ENCODE results near the gene LPCAT1. TPM values are rescaled to one million over a fixed set of nuclear protein-coding genes. Genes with fewer than 3 reads are reported as not detected.

Gene LPCAT1
- total and polyA plus RNA-seq, 10 of the 15 experiments (the other 5 are each of a cell fraction or from before 2014, with no cell fraction given) = 2.3 to 109 (median 72.7) TPM

GRCh38 chr5:1535646-1536045, 11.9 kb upstream of the LPCAT1 start:
- DNase-seq (ENCODE audit: low read depth, low spot score) = no peak
- peaks cover 9% of the 10 kb centered on the region; the same call in 1 of the 2 replicates for H3K4me1 ChIP-seq (ENCODE audit: control insufficient read depth, insufficient read depth, low read length)
- ChIA-PET CTCF (interaction anchor here (0.7 to 2.3 kb wide), 7 partner anchors 15 to 633 kb away, joined by 3 to 9 read pairs (median 4); no protein-coding TSS in a partner anchor), RAD21 (ENCODE audit: unreplicated experiment) (interaction anchor here (1.0 to 2.4 kb wide), 7 partner anchors 10 to 55 kb away, joined by 3 to 18 read pairs (median 8); partner anchors contain the start of gene LPCAT1), SMC1A (ENCODE audit: uncharacterized antibody, unreplicated experiment) (interaction anchor here (1.4 to 4.2 kb wide), 11 partner anchors 8 to 220 kb away, joined by 3 to 20 read pairs (median 7); no protein-coding TSS in a partner anchor), POLR2A (interaction anchor here (0.7 to 2.3 kb wide), 10 partner anchors 10 to 193 kb away, joined by 3 to 11 read pairs (median 4); partner anchors contain the start of gene LPCAT1)
- intact Hi-C loops (cut with micrococcal nuclease; ENCODE audit: unreplicated experiment) (loop anchor here (2.0 to 5.0 kb wide), 2 partner anchors 47 to 57 kb away; no protein-coding TSS in a partner anchor), in situ Hi-C loops (cut with MboI) (no loop called here)
- H4K20me1 ChIP-seq (ENCODE audit: control insufficient read depth, insufficient read depth) = no peaks in the 10 kb centered on the region
- H3K79me2 ChIP-seq (ENCODE audit: control insufficient read depth, insufficient read depth, low read length) = no peaks in the 10 kb centered on the region
- ATAC-seq = no peak
- H3K27ac ChIP-seq (ENCODE audit: control insufficient read depth, insufficient read depth) = peak overlapping the region; percentile 54; the same call in 1 of the 2 replicates
- H3K4me2 ChIP-seq (ENCODE audit: control insufficient read depth, insufficient read depth) = peak overlapping the region; percentile 88
- H3K9me3 ChIP-seq (replicated peaks; ENCODE audit: control insufficient read depth, insufficient read depth, low read length) = no peaks in the 10 kb centered on the region; the same call in 2 of the 3 replicates
- 54% methylated on average over 3 of the region's 3 CpGs for WGBS (ENCODE audit: insufficient coverage, insufficient replicate concordance, low lambda C conversion rate, missing lambda C conversion rate)
- BruUV-seq (replicated peaks) = no TSS peak
- no peaks in the 10 kb centered on the region for H3K36me3 ChIP-seq (ENCODE audit: control insufficient read depth in 2 of 2, insufficient read depth in 2 of 2, low read length in 1 of 2)
- no peaks in the 10 kb centered on the region for H3K27me3 ChIP-seq (replicated peaks in 1 of 2; ENCODE audit: control insufficient read depth in 2 of 2, insufficient read depth in 2 of 2, low read length in 1 of 2)
- peak overlapping the region; percentile 41 for H3K4me3 ChIP-seq
- H3K9ac ChIP-seq (ENCODE audit: control insufficient read depth, insufficient read depth, low read length) = peak overlapping the region; percentile 60
- no peak for TF ChIP-seq NFIC (IDR thresholded peaks at IDR 0.05; ENCODE audit: low read depth, low read length)
- no peak for TF ChIP-seq EP300 (IDR thresholded peaks at IDR 0.05; ENCODE audit: borderline replicate concordance in 1 of 2, control insufficient read depth in 1 of 2, low read depth in 2 of 2, low read length in 2 of 2)
- no peak for TF ChIP-seq CHD2 (IDR thresholded peaks at IDR 0.05; ENCODE audit: borderline replicate concordance, low read depth, low read length)
- peak; percentile 10; the same call in 1 of the 2 replicates for TF ChIP-seq ZBTB40 (IDR thresholded peaks at IDR 0.05; ENCODE audit: borderline replicate concordance)
- FAIRE-seq = peak; percentile 35
- H2AFZ ChIP-seq (ENCODE audit: control insufficient read depth, low read depth, low read length) = peak overlapping the region; percentile 79
